GM19099 (cell line): ENCODE data around the gene EIF1AX.

Experiments
- POLR2A ChIP-seq: IDR thresholded peaks from 3 replicates; pipeline ENCODE4 v1.6.1; 2011; ENCODE audit warnings: low read depth; ENCODE audit not compliant: insufficient read length; ENCODE audit errors: extremely low read depth

The EIF1AX gene

DNA sequence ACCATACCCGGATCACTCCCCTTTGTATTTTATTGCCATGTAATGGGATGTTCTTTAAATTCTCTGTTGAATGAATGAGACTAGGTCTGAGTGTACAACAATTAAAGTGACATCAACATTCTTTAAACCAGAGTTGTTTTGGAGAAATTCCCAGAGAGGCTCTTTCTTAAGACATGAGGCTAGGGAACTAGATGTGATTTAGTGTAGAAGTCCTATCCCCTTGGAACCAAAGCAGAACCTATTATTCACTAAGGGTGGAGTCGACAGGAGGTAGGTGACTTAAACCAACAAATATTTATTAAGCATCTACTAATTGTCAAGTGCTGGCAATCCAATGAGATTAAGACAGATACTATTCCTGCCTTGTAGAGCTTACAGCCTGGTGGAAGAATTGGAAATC, 1.7 kb downstream of the EIF1AX start:
- no peak for TF ChIP-seq POLR2A

DNA sequence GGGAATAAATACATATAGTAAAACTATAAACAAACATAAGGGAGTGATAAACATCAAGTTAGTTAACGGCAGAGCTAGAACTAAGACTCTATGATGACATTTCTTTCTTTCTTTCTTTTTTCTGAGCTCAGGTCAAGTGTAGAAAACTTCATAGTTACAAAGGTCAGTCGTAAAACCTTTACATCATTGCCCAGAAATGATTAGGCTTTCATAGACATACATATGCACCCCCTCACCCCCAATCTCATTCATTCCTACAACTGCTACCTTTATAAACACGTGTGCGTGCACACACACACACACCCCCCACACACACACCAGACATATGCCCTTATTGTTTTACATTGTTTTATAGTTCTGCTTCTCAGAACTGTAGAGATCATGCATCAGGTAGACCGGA, 5.7 kb downstream of the EIF1AX start:
- TF ChIP-seq POLR2A, result no peak

GRCh38 chrX:20132666-20133065, 9.0 kb downstream of the EIF1AX start:
- TF ChIP-seq POLR2A, result no peak

GRCh38 chrX:20130357-20130756, 11.3 kb downstream of the EIF1AX start:
- TF ChIP-seq POLR2A, result no peak

DNA sequence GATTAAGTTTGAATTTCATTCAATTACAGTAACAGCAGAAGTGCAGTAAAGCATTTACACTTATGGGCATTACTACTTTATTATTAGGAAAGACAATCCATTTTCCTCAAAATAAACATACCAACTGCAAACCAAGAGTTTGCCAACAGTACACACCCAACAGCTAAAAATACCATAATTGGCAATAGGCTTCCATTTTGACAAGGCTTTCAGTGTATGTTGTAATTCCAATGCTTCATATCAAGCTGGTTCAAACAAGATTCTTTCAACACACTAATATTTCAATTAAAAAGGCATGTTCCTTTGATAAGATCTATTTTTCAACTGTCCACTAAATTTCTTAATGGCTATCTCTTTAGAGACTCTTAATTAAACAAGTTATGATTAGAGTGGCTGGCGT, 12.1 kb downstream of the EIF1AX start:
- TF ChIP-seq POLR2A, result no peak

GRCh38 chrX:20128670-20129069, 13.0 kb downstream of the EIF1AX start:
- TF ChIP-seq POLR2A, result no peak

DNA sequence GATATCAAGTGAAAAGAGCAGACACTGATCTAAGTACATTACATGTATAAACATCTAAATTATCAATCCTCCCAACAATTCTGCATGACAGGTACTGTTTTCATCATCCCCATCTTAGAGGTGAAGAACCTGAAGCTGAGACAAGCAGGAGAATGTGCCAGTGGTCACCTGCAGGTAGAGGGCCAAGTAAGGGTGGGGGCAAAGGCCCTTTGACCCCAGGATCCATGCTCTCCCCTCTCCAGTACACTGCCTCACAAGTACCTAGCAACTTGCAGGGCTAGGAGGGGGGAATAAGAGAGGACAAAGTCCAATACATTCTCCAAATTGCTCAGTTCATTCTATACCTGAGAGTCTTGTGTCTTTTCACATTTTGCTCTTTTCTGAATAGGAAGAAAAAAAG, 16.7 kb downstream of the EIF1AX start:
- TF ChIP-seq POLR2A, result no peak

DNA sequence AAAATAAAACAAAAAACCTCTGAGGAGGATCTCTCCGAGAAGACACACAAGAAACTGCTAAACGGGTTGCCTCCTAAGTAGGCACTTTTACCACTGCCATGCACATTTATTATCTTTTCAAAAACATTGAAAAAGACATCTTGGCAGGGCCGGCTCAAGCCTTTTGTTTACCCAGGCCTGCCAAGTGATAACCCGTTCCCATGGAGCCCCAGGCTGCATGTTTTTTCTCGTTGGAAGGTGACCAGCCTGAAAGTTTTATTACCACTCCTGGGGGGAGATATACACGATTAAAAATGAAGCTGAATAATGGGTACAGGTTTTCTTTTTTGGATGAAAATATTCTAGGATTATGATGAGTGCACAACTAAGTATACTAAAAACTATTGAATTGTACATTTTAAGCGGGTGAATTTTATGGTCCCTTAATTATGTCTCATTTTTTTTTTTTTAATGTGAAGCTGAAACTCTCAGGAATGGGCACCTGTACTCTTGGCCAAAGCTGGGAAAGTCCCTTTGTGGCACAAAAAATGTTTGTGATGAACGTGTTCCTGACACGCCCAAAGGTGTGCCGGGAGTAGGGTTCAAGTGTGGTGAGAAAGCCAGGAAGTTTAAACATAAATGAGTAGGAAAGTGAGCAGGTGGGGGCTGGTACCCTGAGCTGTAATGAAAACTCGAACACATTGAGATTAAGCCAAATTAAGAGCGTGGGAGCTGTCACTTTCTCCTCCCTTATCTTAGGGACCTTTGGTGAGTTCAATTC, 23.4 kb downstream of the EIF1AX start:
- TF ChIP-seq POLR2A, result no peak

DNA sequence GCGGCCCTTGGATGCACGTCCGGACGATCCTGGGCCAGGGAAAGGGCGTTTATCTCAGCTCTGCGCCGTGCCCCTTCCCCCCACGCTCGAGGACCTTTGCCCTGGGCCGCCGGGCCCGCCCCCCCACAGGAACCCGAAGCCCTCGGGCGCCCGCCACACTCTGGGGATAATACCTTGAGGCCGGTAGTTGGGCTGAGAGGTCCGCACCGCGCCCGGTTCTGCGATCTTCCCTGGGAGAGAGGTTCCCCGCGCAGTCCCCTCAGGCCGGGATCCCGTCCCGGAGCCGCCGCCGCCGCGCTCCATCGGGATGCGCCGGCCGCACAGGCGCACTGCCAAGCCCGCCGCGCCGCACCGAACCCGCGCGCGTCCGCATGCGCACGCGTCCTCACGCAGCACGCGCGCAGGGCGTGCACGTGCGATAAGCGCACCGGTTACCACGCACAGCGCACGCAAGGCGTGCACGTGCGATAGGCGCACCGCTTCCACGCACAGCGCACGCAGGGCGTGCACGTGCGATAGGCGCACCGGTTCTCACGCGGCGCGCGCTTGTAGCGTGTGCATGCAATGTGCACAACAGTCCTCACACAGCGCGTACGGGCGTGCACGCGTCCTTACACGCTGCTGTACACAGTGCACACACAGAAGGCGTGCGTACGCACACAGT, 24.9 kb downstream of the EIF1AX start, which contains the start of gene MAP7D2:
Gene MAP7D2 (minus strand): TSS at position 331 of the 664 bp plus-strand sequence. CDS start 28 bp downstream, at position 303.
- no peak for TF ChIP-seq POLR2A

DNA sequence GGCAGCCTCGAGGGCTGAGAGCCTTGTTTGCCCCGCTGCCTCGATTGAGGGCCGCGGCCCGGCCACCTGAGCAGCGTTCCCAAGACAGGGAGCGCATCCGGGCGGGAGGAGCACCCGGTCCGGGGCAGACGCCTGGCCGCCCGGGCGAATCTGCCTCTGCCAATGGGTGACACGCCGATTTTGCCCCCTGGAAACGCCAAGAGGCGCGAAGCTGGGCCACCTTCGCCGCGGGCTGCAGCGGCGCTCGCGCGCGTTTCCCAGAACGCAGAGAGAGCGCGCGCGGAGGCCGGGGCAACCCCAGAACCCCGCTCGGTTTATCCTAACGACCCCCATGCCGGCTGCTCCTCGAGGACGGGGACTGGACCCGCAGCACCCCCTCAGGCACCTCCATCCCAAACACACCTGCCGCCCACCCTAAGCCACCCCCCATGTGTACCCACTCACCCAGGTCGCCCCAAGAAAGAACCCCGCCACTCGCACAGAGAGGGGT, 25.5 kb downstream of the EIF1AX start:
- TF ChIP-seq POLR2A, result no peak

- TF ChIP-seq POLR2A, result no peak
Observed at GRCh38 chrX:20112022-20112774, 29.4 kb downstream of the EIF1AX start.

- TF ChIP-seq POLR2A, result no peak
Observed at GRCh38 chrX:20111271-20111670, 30.4 kb downstream of the EIF1AX start.

GRCh38 chrX:20101934-20102581, 39.6 kb downstream of the EIF1AX start:
- no peak for TF ChIP-seq POLR2A

DNA sequence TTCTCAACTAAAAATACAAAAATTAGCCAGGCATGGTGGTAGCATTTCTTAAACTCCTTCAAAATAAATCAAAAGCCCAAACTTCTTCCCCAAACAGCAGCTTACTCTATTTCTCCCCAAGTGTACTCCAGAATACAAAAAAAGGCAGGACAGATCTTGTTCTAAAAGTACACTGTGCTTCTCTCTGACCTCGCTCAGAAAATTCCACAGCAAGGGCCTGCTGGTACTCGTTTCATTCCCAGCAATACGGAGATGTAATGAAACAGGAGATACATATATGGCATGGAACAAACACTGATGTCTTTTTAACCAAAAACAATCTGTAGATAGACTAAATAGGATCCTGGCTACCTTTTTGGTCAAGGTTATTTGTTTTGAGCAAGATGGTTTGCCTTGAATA, 50.1 kb downstream of the EIF1AX start:
- no peak for TF ChIP-seq POLR2A

GRCh38 chrX:20089845-20090244, 51.8 kb downstream of the EIF1AX start:
- TF ChIP-seq POLR2A, result no peak

DNA sequence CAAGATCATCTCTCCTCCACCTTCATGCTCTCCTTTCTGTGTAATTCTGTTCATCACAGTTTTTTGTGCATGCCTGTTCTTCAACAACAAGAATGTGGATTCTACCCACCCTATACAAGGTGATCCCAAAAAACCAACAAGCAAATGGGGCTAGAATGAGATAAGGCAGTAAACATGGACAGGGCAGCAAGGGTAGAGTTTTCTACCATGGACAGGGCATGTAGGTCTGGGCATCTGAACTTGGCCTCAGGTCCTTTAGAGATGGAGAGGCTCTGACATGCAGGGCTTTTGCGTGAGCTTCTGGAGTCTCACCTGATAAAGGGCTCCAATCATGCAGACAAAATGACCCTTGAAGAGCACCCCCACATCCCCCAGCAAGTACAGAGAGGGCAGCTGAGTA, 61.4 kb downstream of the EIF1AX start:
- no peak for TF ChIP-seq POLR2A
